ENCODE data around the gene EIF1AD.
"Not testable (repeated sequence)": the region's sequence is repeated elsewhere in the genome, so short reads cannot be mapped to it uniquely, and the experiment has no call there.

The EIF1AD gene

GRCh38 chr11:66020618-66021357, 18.8 kb upstream of the EIF1AD start:
- DNase-seq, result no peak

- DNase-seq, result no peak
Observed at GRCh38 chr11:66020212-66020611, 18.3 kb upstream of the EIF1AD start.

GRCh38 chr11:66017321-66017720, 15.4 kb upstream of the EIF1AD start:
- no peak for DNase-seq

GRCh38 chr11:66016793-66017177, 14.8 kb upstream of the EIF1AD start:
- DNase-seq, result no peak

GRCh38 chr11:66015936-66016792, 14.2 kb upstream of the EIF1AD start:
- DNase-seq, result no peak

- DNase-seq, result no peak
Observed at GRCh38 chr11:66015454-66015881, 13.5 kb upstream of the EIF1AD start.

GRCh38 chr11:66014804-66015453, 13.0 kb upstream of the EIF1AD start:
- DNase-seq, result no peak

GRCh38 chr11:66013762-66014100, 11.8 kb upstream of the EIF1AD start:
- no peak for DNase-seq

- DNase-seq, result no peak
Observed at GRCh38 chr11:66012946-66013761, 11.2 kb upstream of the EIF1AD start.

GRCh38 chr11:66012371-66012945, 10.5 kb upstream of the EIF1AD start:
- no peak for DNase-seq

GRCh38 chr11:66011785-66012303, 9.9 kb upstream of the EIF1AD start, which contains the start of gene CST6:
Gene CST6, plus strand, starts transcription at chr11:66012008. Its CDS starts 37 bp downstream, at chr11:66012045.
- no peak for DNase-seq

GRCh38 chr11:66011239-66011784, 9.4 kb upstream of the EIF1AD start:
- DNase-seq, result no peak

- not testable (repeated sequence) for DNase-seq
Observed at GRCh38 chr11:66010036-66010435, 8.1 kb upstream of the EIF1AD start.

- no peak for DNase-seq
Observed at GRCh38 chr11:66008468-66009101, 6.6 kb upstream of the EIF1AD start.

- no peak for DNase-seq
Observed at GRCh38 chr11:66008095-66008467, 6.1 kb upstream of the EIF1AD start.

GRCh38 chr11:66007201-66007634, 5.3 kb upstream of the EIF1AD start:
- DNase-seq, result no peak

- DNase-seq, result no peak
Observed at GRCh38 chr11:66006891-66007176, 4.9 kb upstream of the EIF1AD start.

- no peak for DNase-seq
Observed at GRCh38 chr11:66006134-66006890, 4.4 kb upstream of the EIF1AD start.

GRCh38 chr11:66004186-66004585, 2.2 kb upstream of the EIF1AD start:
- no peak for DNase-seq

GRCh38 chr11:66003291-66003690, 1.3 kb upstream of the EIF1AD start:
- no peak for DNase-seq

All from eye (tissue), 1 donor.